Lower leg skin (tissue), 4 donors: ENCODE results near the gene SPC25. TPM values are rescaled to one million over a fixed set of nuclear protein-coding genes. Genes with fewer than 3 reads are reported as not detected.

Experiments
- DNase-seq, 2 donors: peaks; one replicate each; pipeline ENCODE4 v3.0.0-alpha.2; 2019; ENCODE audit warnings: low spot score in 2 of 2
- H3K4me3 ChIP-seq: fragments of 200-600 bp; sonication (generic); 2 replicates; pipeline ENCODE4 v1.5.1; 2017; ENCODE audit warnings: mild to moderate bottlenecking, low read depth; ENCODE audit not compliant: poor library complexity, severe bottlenecking
- CTCF ChIP-seq, 3 donors: fragments of 450-650 bp; IDR thresholded peaks; one replicate each; pipeline ENCODE4 v1.5.1; 2016; ENCODE audit warnings: antibody characterized with exemption in 3 of 3, mild to moderate bottlenecking in 3 of 3, moderate library complexity in 2 of 3
- POLR2A ChIP-seq, 2 donors: fragments of 450-650 bp; IDR thresholded peaks; one replicate each; pipeline ENCODE4 v1.6.1; 2016 to 2017; ENCODE audit warnings: antibody characterized with exemption in 2 of 2, mild to moderate bottlenecking in 1 of 2, moderate library complexity in 1 of 2
- WGBS, 2 donors: methylation state at CpG; one replicate each; pipeline ENCODE4 v1.1.5; 2018; 5-methylcytosine and 5-hydroxymethylcytosine counted together
- intact Hi-C: fragments of 100-400 bp; cut with DNase I; formaldehyde crosslinking; loops from one replicate; pipeline ENCODE4 v1.15.0; 2023; ENCODE audit warnings: low total_unique reads
- total RNA-seq, 4 donors: library from RNA; depleted of rRNA; stranded (reverse); fragments of >200 nt; gene quantifications; one replicate each; pipeline ENCODE4 v1.1.0, GENCODE V29; 2016

The SPC25 gene
- total RNA-seq, 4 donors from 2014 or later, result 0.74 to 1.2 TPM; not detected in 2

- no peak for TF ChIP-seq CTCF (IDR thresholded peaks at IDR 0.05)
- TF ChIP-seq POLR2A (IDR thresholded peaks at IDR 0.05), result no peak
- no peak for DNase-seq
- 96% methylated on average over 3 of the region's 3 CpGs for WGBS, 2 donors
- H3K4me3 ChIP-seq, result no peak overlapping the region
- intact Hi-C loops, result no loop called here
These were observed 34.6 kb downstream of the SPC25 start for GRCh38 chr2:168855601-168856000.

- TF ChIP-seq CTCF (IDR thresholded peaks at IDR 0.05), result no peak
- no peak for TF ChIP-seq POLR2A (IDR thresholded peaks at IDR 0.05)
- WGBS, 2 donors, result 93 to 98% methylated on average over 5 of the region's 5 CpGs
- intact Hi-C loops, result no loop called here
- H3K4me3 ChIP-seq, result no peak overlapping the region
- DNase-seq, result no peak
These were observed 35.6 kb downstream of the SPC25 start for GRCh38 chr2:168854651-168855050.

GRCh38 chr2:168853471-168853870 lies 36.8 kb downstream of the SPC25 start:
- WGBS, 2 donors, result 91 to 100% methylated on average over 1 of the region's 1 CpG
- intact Hi-C loops, result no loop called here
- H3K4me3 ChIP-seq, result no peak overlapping the region
- TF ChIP-seq POLR2A (IDR thresholded peaks at IDR 0.05), result no peak
- no peak for TF ChIP-seq CTCF (IDR thresholded peaks at IDR 0.05)
- no peak for DNase-seq

- intact Hi-C loops, result no loop called here
- 54 to 68% methylated on average over 3 of the region's 3 CpGs for WGBS, 2 donors
- no peak overlapping the region for H3K4me3 ChIP-seq
- DNase-seq, result no peak
- TF ChIP-seq CTCF (IDR thresholded peaks at IDR 0.05), result no peak
- TF ChIP-seq POLR2A (IDR thresholded peaks at IDR 0.05), result no peak
These were observed 37.7 kb downstream of the SPC25 start for GRCh38 chr2:168852481-168852880.

- no peak for DNase-seq
- no peak overlapping the region for H3K4me3 ChIP-seq
- intact Hi-C loops, result no loop called here
- 58 to 65% methylated on average over 5 of the region's 5 CpGs for WGBS, 2 donors
- TF ChIP-seq CTCF (IDR thresholded peaks at IDR 0.05) (no peak), POLR2A (IDR thresholded peaks at IDR 0.05) (no peak)
These were observed 38.4 kb downstream of the SPC25 start for GRCh38 chr2:168851674-168852320.

GRCh38 chr2:168850846-168851245 lies 39.4 kb downstream of the SPC25 start:
- no peak overlapping the region for H3K4me3 ChIP-seq
- TF ChIP-seq POLR2A (IDR thresholded peaks at IDR 0.05) (no peak), CTCF (IDR thresholded peaks at IDR 0.05) (no peak)
- no peak for DNase-seq
- intact Hi-C loops, result no loop called here
